ENCODE data around the gene TLE2. TPM values are rescaled to one million over a fixed set of nuclear protein-coding genes. Genes with fewer than 3 reads are reported as not detected.

TLE2 gene
- total RNA-seq, 1 experiment from 2014 or later = 3.1 TPM

DNA sequence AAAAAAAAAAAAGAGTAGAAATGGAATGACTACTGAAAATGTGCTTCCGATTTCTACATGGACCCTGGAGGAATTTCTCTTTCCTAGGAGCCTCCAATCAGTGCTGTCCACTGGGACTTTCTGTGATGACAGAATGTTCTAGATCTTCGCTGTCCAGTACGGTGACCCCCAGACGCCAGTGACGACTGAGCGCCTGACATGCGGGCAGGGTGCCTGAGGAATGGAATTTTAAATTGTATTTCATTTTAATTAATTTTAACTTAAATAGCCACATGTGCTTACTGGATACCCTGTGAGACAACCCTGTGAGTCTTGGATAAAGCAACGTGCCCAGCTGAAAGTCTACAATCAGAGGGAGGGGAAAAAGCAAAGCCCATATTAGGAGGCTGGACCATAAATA is 55.9 kb downstream of the TLE2 start:
- Histone ChIP-seq H3K9ac (ENCODE audit: extremely low read depth, insufficient read length, low read length) (no peak overlapping the region), H3K23ac (ENCODE audit: insufficient read length, low read depth, low read length) (no peak overlapping the region), H2BK12ac (ENCODE audit: insufficient read length, low read depth, low read length) (no peak overlapping the region), H3T11ph (ENCODE audit: low read length) (no peak overlapping the region), H3K9me3 (ENCODE audit: control insufficient read depth, low read depth, low read length) (no peaks in the 10 kb centered on the region), H4K5ac (ENCODE audit: insufficient read length, low read depth, low read length) (no peak overlapping the region), H2BK5ac (ENCODE audit: insufficient read length, low read length) (no peak overlapping the region), H2AK5ac (ENCODE audit: insufficient read length, low read length) (no peak overlapping the region), H3K23me2 (ENCODE audit: insufficient read length, low read depth, low read length, poor library complexity, severe bottlenecking) (peaks cover 5% of the 10 kb centered on the region), H3K4me2 (ENCODE audit: insufficient read depth, insufficient read length, low read length) (no peak overlapping the region), H3K4me1 (ENCODE audit: insufficient read depth, low read length) (no peaks in the 10 kb centered on the region; the same call in 1 of the 2 replicates), H3K27ac (ENCODE audit: insufficient read length, low read depth, low read length) (no peak overlapping the region), H2BK120ac (ENCODE audit: low read depth, low read length, poor library complexity, severe bottlenecking) (no peak overlapping the region), H2BK15ac (ENCODE audit: low read depth, low read length) (no peak overlapping the region), H4K91ac (ENCODE audit: insufficient read length, low read depth, low read length) (no peak overlapping the region), H3K4ac (ENCODE audit: low read depth, low read length) (no peak overlapping the region), H2BK20ac (ENCODE audit: low read depth, low read length, poor library complexity, severe bottlenecking) (no peak overlapping the region), H3K56ac (ENCODE audit: insufficient read length, low read depth, low read length) (no peak overlapping the region), H3K79me1 (ENCODE audit: insufficient read depth, low read depth, low read length, poor library complexity, severe bottlenecking) (no peaks in the 10 kb centered on the region), H3K27me3 (ENCODE audit: insufficient read depth, low read length) (no peaks in the 10 kb centered on the region), H3K18ac (ENCODE audit: insufficient read length, low read depth, low read length) (no peak overlapping the region), H2AFZ (ENCODE audit: low read length) (no peak overlapping the region), H4K20me1 (ENCODE audit: control insufficient read depth, insufficient read depth, insufficient read length) (no peaks in the 10 kb centered on the region), H3K14ac (ENCODE audit: insufficient read depth, low read length) (no peak overlapping the region), H3K79me2 (ENCODE audit: insufficient read depth, low read length) (no peaks in the 10 kb centered on the region), H4K8ac (replicated peaks; ENCODE audit: insufficient read length, low read depth, low read length) (no peak overlapping the region)
- Mint-ChIP-seq H3K27ac (no peak overlapping the region), H3K4me1 (peaks cover 21 to 23% of the 10 kb centered on the region in 2 experiments), H3K9me3 (no peaks in the 10 kb centered on the region), H3K27me3 (ENCODE audit: low read depth) (peaks cover 57% of the 10 kb centered on the region), H3K36me3 (ENCODE audit: insufficient read depth in 1 of 3, low read depth in 3 of 3) (no peaks in the 10 kb centered on the region; a peak in 1 of 7 replicates), H3K4me3 (no peak overlapping the region)
- TF ChIP-seq, protein P1, sequence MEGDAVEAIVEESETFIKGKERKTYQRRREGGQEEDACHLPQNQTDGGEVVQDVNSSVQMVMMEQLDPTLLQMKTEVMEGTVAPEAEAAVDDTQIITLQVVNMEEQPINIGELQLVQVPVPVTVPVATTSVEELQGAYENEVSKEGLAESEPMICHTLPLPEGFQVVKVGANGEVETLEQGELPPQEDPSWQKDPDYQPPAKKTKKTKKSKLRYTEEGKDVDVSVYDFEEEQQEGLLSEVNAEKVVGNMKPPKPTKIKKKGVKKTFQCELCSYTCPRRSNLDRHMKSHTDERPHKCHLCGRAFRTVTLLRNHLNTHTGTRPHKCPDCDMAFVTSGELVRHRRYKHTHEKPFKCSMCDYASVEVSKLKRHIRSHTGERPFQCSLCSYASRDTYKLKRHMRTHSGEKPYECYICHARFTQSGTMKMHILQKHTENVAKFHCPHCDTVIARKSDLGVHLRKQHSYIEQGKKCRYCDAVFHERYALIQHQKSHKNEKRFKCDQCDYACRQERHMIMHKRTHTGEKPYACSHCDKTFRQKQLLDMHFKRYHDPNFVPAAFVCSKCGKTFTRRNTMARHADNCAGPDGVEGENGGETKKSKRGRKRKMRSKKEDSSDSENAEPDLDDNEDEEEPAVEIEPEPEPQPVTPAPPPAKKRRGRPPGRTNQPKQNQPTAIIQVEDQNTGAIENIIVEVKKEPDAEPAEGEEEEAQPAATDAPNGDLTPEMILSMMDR (conservative IDR thresholded peaks at IDR 0.05) = no peak
- DNase-seq = no peak
- no CpG with 5 or more reads among the region's 8 CpGs for WGBS (ENCODE audit: extremely low coverage, insufficient read length, low lambda C conversion rate)

Measured in H9 (cell line).